ENCODE measurements around the gene OR4D1.
"Not testable (repeated sequence)": the region's sequence is repeated elsewhere in the genome, so short reads cannot be mapped to it uniquely, and the experiment has no call there.

OR4D1 gene

DNA sequence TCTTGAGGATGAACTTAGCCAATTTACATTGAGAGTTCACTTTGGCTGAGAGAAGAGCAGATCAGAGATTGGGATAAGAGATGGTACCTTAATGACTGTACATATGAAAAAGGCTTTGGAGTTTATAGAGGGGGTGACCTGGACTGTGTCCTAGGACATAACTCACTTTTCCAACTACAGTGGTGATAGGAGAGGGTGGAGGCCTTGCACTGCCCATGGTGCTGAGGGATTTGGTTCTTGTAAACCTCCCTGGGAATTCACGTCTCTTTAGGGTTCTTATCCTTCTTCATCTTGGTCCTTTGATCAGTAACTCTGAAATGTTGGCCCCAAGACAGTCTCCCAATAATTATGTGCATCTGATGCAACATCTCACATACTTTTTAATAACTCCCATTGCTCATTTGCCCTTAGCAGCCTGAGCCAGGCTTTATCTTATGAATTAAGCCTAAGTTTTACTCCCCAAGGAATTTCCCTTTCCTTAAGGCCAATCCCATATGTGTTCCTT, at the start of gene OR4D1:
Gene OR4D1 (plus strand): TSS at position 455 of the 505 bp plus-strand sequence. CDS start 6,770 bp downstream, outside the sequence.
- DNase-seq (ENCODE audit: low read depth in 2 of 2): no peak

DNA sequence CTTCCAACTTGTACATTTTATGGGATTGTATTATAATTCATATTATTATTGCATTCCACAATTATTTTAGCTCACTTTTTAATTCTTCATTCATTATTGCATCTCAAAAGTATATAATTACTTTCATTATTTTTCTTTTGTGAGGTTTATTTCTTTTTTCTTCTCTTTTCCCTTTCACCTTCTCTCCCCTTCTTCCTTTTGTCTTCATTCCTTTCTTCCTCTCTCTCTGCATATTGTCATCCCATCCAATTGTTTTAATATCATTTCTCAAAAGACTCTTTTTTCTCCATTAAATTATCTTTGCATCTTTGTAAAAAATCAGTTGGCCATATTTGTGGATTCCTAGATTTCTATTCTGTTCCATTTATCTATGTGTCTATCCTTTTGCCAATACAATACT, 47.7 kb upstream of the OR4D1 start:
- no peak for DNase-seq (ENCODE audit: low read depth in 2 of 2)

DNA sequence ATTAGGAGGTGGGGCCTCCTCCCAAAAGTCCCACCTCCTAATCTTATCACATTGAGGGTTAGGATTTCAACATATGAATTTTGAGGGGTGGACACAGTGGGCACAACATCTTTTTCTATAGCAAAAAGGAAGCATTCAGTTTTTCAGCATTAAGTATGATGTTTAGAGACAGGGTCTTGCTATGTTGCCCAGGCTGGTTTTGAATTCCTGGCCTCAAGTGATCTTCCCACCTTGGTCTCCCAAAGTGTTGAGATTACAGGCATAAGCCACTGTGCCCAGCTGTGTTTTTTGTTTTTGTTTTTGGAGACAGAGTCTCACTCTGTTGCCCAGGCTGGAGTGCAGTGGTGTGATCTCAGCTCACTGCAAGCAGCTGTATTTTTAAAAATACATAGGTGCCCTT, 46.3 kb upstream of the OR4D1 start:
- DNase-seq (ENCODE audit: low read depth in 2 of 2): not testable (repeated sequence)

DNA sequence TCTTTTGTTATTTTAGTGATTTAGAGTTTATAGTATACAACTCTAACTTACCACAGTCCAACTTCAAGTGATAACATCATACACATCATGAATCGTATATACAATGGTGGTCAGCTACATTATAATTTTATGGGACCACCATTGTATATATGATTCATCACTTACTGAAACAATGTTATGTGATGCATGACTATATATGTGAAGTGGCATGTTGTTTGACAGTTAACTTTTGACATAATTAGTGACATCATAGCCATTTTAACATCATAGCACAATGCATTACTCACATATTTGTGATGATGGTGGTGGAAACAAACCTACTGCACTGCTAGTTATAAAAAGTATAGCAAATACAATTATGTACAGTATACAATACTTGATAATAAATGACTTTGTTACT, 43.1 kb upstream of the OR4D1 start:
- no peak for DNase-seq (ENCODE audit: low read depth in 2 of 2)

DNA sequence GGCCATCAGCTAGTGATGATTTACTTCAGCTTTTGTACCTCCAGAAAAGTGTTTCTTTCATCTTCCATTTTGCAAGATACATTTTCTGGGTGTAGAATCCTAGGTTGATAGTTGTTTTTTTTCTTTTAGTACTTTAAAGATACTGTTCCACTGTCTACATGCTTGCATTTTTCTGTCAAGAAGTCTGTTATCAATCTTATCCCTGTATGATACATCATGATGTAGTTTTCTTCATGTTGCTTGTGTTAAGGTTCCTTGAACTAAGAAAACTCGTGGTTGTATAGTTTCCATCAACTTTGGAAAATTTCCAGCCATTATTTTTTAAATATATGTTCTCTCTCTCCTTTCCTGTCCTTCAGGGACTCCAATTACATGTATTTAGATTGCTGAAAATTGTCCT, 40.9 kb upstream of the OR4D1 start:
- DNase-seq (ENCODE audit: low read depth in 2 of 2): no peak

DNA sequence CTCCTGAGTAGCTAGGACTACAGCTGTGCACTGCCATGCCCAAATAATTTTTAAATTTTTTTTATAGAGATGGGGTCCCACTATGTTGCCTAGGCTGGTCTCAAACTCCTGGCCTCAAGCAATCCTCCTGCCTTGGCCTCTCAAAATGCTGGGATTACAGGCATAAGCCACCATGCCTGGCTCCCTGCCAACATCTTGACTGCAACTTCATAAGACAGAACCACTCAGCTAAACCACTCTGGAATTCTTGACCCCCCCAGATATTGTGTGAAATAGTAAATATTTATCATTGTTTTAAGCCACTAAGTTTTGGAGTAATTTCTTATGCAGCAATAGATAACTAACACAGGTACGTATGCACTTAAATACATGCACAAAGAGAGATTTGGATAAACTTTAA, 39.0 kb upstream of the OR4D1 start:
- no peak for DNase-seq (ENCODE audit: low read depth in 2 of 2)

DNA sequence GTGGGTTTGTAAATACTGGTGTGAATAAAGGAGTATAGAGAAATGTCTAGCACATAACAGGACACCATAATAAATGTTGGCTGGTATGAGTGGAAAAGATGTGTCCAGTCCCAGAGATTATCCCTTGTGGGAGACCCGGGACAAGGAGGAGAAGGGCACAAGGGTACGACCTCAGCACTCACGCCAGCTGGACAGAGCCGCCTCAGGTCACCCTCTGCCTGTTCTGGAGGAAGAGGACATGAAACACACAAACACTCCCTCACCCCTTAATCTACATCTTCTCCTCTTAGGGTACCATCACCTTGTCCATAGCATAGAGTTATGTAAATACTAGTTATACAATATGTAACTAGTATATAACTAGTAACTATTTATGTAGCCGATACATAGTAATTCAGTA, 38.2 kb upstream of the OR4D1 start:
- DNase-seq (ENCODE audit: low read depth in 2 of 2): no peak

DNA sequence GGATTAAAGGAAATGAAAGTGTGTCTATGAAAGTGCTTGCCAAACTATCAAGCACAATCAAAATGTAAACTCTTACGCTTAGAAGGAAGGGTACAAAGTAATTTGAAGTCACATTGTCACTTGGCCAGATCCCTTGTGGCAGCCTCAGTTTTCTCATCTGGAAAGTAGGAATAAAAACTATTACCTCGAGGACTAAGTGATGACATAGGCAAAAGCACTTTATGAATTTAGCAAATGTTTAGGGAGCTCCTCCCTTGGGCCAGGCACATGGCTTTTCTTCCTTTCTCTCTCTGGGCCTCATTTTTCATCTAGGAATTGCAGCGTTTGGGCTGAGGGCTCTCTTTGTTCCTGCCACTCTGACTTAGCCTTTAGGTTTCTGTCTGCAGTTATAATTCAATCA, 36.5 kb upstream of the OR4D1 start:
- DNase-seq (ENCODE audit: low read depth in 2 of 2): no peak

DNA sequence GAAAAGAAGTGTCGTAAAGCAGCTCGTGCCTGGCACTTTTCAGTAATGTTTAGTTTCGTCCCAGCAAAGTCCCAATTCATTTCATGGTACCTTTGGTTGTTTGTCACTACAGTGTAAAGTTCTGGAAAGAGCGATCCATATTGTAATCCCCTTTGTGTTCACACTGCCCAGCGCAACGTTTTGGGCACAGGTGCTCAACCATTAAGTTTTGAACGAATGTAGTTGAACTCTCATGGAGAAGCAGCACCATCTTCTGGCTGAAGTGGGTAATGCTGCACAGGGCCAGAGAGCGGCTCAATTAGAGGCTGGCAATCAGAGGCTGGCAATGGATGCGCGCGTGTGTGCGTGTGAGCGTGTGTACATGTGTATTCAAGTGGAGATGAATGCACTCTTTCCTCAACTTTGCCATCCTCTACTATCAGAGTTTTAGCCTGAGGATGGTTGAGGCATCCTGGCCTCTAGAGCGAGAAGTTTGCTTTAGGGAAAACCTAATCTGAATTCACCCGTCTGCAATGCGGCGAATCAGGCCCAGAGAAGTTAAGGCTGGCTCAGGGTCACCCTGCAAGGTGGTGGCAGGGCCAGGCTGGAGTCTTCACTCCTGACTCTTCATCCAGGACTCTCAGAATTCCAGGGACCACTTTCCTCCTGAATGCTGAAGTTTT, 35.1 kb upstream of the OR4D1 start:
- DNase-seq (ENCODE audit: low read depth in 2 of 2): peak; percentile 50 to 74

DNA sequence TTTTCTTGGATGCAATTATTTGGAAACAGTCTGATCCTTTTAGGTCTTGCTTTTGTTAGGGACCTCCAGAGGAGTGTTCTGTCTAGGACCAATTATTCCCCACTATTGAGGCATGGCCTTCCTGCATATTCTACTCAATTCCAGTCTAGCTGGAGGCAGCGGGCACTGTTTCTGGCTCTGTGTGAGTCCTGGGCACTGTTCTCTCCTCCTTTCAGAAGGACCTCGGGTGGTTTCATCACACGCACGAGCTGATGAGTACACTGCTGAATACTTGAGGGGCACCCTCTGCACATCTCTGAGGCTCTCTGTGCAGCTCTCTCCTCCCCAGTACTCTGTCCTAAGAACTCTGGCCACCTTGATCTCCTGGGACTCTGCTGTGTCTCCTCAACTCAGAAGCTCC, 34.2 kb upstream of the OR4D1 start:
- DNase-seq (ENCODE audit: low read depth in 2 of 2): no peak

DNA sequence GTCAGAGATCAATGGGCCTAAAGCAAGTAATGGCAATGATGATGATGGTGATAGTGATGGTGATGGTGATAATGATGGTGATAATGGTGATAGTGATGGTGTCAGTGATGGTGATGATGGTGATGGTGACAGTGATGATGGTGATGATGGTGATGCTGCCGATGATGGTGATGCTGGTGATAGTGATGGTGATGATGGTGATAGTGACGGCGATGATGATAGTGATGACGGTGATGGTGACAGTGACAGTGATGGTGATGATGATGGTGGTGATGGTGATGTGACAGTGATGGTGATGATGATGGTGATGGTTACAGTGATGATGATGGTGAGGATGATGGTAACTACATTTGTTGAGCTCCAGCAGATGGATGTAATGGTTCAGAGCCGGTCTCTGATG, 30.8 kb upstream of the OR4D1 start:
- DNase-seq (ENCODE audit: low read depth in 2 of 2): no peak

DNA sequence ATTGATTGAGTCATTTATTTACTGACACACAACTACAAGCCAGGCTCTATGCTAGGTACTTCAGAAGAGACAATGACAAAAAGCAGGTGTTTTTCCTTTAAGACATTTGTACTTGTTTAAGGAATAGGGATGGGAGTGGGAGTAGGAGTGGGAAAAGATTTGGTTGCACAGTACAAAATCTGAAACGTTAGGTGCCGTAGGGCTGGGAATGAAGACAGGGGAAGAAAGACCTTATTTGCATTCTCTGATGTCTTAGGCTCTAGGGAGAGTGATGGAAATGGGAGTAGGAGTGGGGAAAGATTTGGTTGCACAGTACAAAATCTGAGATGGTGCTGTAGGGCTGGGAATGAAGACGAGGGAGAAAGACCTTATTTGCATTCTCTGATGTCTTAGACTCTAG, 28.7 kb upstream of the OR4D1 start:
- no peak for DNase-seq (ENCODE audit: low read depth in 2 of 2)

DNA sequence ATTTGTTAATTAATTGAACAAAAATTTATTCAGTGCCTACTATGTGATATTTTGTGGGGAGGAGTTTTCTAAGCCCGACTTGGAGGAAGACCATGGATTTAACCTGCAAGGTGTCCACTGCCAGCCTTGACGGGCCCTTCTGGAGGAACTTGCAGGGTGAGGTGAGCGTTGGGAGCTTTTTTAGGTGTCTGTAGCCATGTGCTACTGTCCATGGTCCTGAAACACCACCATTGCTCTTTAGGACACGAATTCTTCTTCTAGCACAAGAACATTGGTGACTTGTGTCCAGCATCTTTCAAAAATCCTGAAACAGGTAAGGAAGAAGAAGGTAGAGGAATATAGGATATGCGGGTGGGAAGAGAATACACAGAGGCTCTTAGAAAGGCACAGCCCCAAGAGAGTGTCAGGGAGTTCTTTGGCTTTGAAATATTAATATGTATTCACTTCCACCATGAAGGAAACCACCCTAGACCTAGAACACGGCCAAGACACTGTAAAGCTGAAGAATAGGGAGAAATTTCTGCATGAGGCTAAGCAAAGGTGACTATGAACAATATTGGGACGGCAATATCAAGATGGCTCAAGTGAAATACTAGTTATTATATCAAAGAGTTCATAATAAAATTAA, 27.9 kb upstream of the OR4D1 start:
- DNase-seq (ENCODE audit: low read depth in 2 of 2): peak in 1 of 2 donors; percentile 3

DNA sequence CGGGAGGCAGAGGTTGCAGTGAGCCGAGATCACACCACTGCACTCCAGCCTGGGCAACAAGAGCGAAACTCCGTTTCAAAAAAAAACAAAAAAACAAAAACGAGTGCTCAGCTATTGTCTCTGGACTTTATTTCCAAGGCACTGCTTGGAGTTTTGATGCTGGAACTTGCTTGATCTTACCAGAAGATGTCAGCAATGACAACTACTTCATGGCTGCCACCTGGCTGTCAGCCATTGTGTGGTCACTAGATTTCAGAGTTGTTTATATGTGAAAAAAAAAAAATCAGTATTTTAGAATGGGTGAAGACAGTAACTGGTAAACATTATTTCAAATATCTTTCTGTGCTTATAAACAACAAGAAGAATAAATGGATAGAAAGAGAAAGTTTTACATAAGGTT, 26.3 kb upstream of the OR4D1 start:
- DNase-seq (ENCODE audit: low read depth in 2 of 2): no peak

DNA sequence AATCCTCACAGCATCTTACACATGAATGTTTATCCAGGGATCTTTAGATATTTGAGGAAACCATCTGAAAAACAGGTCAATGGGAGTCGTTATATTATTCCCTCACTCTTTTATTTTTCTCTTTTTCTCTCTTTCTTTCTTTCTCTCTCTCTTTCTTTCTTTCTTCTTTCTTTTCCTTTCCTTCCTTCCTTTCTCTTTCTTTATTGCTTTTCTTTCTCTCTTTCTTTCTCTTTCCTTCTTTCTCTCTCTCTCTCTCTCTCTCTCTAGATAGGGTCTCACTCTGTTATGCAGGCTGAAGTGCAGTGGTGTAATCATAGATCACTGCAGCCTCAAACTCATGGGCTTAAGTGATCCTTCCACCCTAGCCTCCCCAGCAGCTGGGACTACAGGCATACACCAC, 20.3 kb upstream of the OR4D1 start:
- no peak for DNase-seq (ENCODE audit: low read depth in 2 of 2)

DNA sequence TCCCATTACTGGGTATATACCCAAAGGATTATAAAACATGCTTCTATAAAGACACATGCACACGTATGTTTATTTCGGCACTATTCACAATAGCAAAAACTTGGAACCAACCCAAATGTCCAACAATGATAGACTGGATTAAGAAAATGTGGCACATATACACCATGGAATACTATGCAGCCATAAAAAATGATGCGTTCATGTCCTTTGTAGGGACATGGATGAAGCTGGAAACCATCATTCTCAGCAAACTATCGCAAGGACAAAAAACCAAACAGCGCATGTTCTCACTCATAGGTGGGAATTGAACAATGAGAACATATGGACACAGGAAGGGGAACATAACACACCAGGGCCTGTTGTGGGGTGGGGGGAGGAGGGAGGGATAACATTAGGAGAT, 15.5 kb upstream of the OR4D1 start:
- DNase-seq (ENCODE audit: low read depth in 2 of 2): not testable (repeated sequence)

DNA sequence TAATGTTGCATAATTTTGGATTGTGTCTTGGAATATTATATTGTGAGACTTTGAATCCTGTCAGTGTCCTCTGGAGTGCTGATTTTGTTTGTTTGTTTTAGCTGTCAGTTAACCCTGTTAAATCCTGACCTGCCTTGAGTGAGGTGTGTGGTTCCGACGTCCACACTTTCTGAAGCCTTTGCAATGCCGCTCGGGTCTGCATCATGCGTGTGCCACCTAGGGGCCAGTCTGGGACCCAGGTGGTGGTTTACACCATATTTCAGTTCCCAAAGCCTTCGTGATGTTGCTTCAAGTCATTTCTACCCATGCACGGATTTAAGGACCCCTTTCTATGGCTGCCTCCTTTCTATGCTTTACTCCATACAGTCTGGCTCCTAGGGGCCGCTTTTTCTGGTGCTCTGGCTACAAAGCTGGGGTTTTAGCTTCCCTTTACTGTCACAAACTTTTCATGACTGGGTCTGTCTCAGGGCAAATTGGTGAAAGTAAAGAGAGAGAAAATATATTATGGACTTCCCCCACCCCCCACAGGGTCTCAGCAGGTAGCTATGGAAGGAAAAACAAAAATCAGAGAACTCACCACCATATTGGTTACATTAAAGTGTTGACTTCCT, 11.4 kb upstream of the OR4D1 start:
- DNase-seq (ENCODE audit: low read depth in 2 of 2): no peak

DNA sequence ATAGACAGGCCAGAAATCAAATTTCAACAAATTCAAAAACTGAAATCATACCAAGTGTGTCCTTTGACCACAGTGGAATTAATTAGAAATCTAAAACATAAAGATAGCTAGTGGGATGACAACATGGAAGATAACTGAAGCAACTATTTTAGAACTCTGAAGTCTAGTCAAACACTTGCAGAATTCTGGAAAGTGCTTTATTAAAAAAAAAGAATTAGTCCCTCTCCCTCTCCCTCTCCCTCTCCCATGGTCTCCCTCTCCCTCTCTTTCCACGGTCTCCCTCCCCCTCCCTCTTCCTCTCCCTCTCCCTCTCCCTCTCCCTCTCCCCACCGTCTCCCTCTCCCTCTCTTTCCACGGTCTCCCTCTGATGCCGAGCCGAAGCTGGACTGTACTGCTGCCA, 6.7 kb upstream of the OR4D1 start:
- DNase-seq (ENCODE audit: low read depth in 2 of 2): no peak

DNA sequence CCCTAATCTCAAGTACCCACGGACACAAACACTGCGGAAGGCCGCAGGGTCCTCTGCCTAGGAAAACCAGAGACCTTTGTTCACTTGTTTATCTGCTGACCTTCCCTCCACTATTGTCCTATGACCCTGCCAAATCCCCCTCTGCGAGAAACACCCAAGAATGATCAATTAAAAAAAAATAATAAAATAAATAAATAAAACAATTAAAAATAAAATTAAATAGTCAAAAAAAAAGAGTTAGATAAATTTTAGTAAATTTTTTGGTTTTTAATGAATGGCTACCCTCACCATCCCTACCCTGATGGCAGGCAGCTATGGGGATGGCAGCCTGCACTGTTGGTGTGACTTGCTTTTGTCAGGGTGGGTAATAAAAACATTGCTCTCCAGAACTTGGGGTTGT, 4.8 kb upstream of the OR4D1 start:
- not testable (repeated sequence) for DNase-seq (ENCODE audit: low read depth in 2 of 2)

DNA sequence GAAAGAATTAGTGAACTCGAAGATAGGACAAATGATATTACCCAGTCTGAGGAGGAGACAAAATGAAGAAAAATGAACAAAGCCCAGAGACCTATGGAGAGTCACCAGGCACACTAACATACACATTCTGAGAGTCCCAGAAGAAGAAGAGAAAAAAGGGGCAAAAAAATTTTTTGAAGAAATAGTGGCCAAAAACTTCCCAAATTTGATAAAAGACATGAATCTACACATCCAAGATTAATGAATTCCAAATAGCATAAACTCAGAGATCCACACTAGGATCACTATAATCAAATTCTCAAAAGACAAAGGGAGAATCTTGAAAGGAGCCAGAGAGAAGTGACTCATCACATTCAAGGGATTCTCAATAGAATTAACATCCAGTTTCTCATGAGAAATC, 3.4 kb upstream of the OR4D1 start:
- no peak for DNase-seq (ENCODE audit: low read depth in 2 of 2)

DNA sequence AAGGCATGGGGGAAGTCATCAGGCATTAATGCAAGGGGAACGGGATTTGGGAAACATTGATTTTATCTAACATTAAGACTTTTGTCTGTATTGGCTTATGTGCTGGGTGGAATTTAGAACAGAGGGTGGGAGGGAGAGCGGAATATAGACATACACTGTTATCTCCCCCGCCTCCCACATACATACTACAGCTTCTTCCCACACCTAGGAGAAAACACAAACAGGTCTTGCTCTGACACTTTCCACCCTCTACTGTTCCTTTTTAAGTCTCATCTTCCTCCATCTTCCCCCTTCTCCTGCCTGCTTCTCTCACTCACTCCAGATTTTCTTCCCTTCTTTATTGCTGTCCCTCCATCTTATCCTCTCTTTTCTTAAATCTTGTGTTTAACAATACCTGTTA, 425 bp downstream of the OR4D1 start:
- no peak for DNase-seq (ENCODE audit: low read depth in 2 of 2)

DNA sequence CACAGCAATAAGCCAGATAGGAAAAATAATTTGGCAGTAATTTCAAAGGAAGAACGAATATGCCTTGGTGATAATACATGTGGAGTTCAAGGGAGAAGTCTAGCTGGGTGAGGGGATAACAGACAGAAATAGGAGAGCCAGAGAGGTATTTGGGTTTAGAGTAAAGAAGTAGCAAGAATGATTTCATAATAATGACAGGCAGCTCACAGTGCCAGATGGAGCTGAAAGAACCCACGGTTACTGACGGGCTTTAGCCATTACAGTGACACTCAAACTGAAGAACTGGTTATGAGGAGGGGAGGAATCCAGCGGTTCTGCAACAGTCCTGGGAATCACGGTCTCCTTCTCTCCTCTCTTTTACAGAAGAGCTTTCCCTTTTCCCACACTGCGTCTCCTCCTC, 2.2 kb downstream of the OR4D1 start:
- no peak for DNase-seq (ENCODE audit: low read depth in 2 of 2)

DNA sequence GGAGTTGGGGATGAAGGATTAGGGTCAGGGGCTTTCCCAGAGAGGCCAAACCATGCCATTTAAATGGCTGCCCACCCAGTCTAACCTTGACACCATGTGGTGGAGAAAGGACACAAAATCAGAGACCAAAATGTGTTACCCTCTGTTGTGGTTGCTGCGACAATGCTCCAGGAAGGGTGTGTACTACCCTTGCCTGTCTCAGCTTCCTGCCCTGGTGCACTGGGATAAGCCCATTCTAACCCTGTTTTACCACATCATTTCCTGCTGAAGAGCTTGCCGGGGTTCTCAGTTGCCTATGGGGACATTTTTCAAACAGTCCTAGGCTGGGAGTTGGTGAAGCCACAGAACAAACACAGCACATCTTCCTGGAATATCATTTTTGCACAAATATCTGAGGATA, 4.9 kb downstream of the OR4D1 start:
- DNase-seq (ENCODE audit: low read depth in 2 of 2): peak; percentile 4 to 13

All from stimulated activated CD8-positive, alpha-beta memory T cell treated with anti-CD3 and anti-CD28 coated beads, Interleukin-15, amount 100 ng/mL, for 4 hours (primary cell).